GM12878 (cell line): ENCODE data around the gene BMP2K. TPM values are rescaled to one million over a fixed set of nuclear protein-coding genes. Genes with fewer than 3 reads are reported as not detected.

ENCODE experiments used
- BACH1 ChIP-seq: fragments of 450-650 bp; IDR thresholded peaks from 2 replicates; pipeline ENCODE4 v1.6.1; 2017; ENCODE audit warnings: mild to moderate bottlenecking, borderline replicate concordance
- HCFC1 ChIP-seq: fragments of 150-350 bp; IDR thresholded peaks from 2 replicates; pipeline ENCODE4 v1.6.1; 2014; ENCODE audit warnings: low read length
- HDAC2 ChIP-seq: fragments of 200-600 bp; sonication (generic); IDR thresholded peaks from 2 replicates; pipeline ENCODE4 v1.6.1; 2017
- IKZF1 ChIP-seq: fragments of 450-650 bp; conservative IDR thresholded peaks from 2 replicates; pipeline ENCODE4 v1.6.1; 2017; ENCODE audit warnings: antibody characterized with exemption, mild to moderate bottlenecking
- KAT2A ChIP-seq: conservative IDR thresholded peaks from 2 replicates; pipeline ENCODE4 v1.6.1; 2011; ENCODE audit warnings: low read depth, low read length; ENCODE audit not compliant: control insufficient read depth
- MYC ChIP-seq: IDR thresholded peaks from 2 replicates; pipeline ENCODE4 v1.6.1; 2011; ENCODE audit warnings: mild to moderate bottlenecking, low read length, moderate library complexity, inconsistent platforms; ENCODE audit not compliant: insufficient read depth, insufficient replicate concordance, insufficient read length, severe bottlenecking
- NFIC ChIP-seq: IDR thresholded peaks from 2 replicates; pipeline ENCODE4 v1.6.1; 2012; ENCODE audit warnings: low read depth, mild to moderate bottlenecking, inconsistent platforms, low read length, moderate library complexity
- NFXL1 ChIP-seq: fragments of 450-650 bp; IDR thresholded peaks from 2 replicates; pipeline ENCODE4 v1.6.1; 2017; ENCODE audit warnings: antibody characterized with exemption, mild to moderate bottlenecking, borderline replicate concordance
- NFYA ChIP-seq: IDR thresholded peaks from 2 replicates; pipeline ENCODE4 v1.6.1; 2011; ENCODE audit warnings: low read depth, mild to moderate bottlenecking, low read length, improper control_type of control experiment, borderline replicate concordance
- NR2F1 ChIP-seq: fragments of 450-650 bp; conservative IDR thresholded peaks from 2 replicates; pipeline ENCODE4 v1.6.1; 2017; ENCODE audit warnings: mild to moderate bottlenecking
- PAX8 ChIP-seq: fragments of 450-650 bp; IDR thresholded peaks from 2 replicates; pipeline ENCODE4 v1.6.1; 2017; ENCODE audit warnings: mild to moderate bottlenecking, moderate library complexity
- PML ChIP-seq: IDR thresholded peaks from 2 replicates; pipeline ENCODE4 v1.6.1; 2012; ENCODE audit warnings: low read length, inconsistent platforms
- SMC3 ChIP-seq: IDR thresholded peaks from 2 replicates; pipeline ENCODE4 v1.6.1; 2011; ENCODE audit warnings: low read length, improper control_type of control experiment, borderline replicate concordance
- SPI1 ChIP-seq: IDR thresholded peaks from 2 replicates; pipeline ENCODE4 v1.6.1; 2011; ENCODE audit warnings: low read depth, mild to moderate bottlenecking, low read length, moderate library complexity, borderline replicate concordance; ENCODE audit not compliant: insufficient read depth
- ZNF217 ChIP-seq: fragments of 450-650 bp; IDR thresholded peaks from 2 replicates; pipeline ENCODE4 v1.6.1; 2017; ENCODE audit warnings: antibody characterized with exemption, mild to moderate bottlenecking
- ZNF622 ChIP-seq: fragments of 450-650 bp; IDR thresholded peaks from 2 replicates; pipeline ENCODE4 v1.6.1; 2017; ENCODE audit warnings: mild to moderate bottlenecking, inconsistent platforms
- ZSCAN29 ChIP-seq: fragments of 450-650 bp; IDR thresholded peaks from 2 replicates; pipeline ENCODE4 v1.6.1; 2017; ENCODE audit warnings: mild to moderate bottlenecking, moderate library complexity
- polyA plus RNA-seq, 11 experiments: library from polyadenylated mRNA; depleted of rRNA in 4 of 11; unstranded in 6 of 11; stranded (reverse) in 5 of 11; fragments of >200 nt; fragmentation: Nextera tagmentation in 4 of 11; fragmentation: Illumina TruSeq in 1 of 11; extraction: Ambion mirVana in 4 of 11; extraction: Trizol in 1 of 11; gene quantifications; 1 replicate in 1 of 11; 2 replicates in 10 of 11; pipeline versions ENCODE4 v1.2.1 to v1.2.3, GENCODE V29; 2011 to 2016; ENCODE audit warnings: inconsistent platforms in 2 of 11, missing spikeins in 2 of 11, low read depth in 1 of 11
- total RNA-seq, 4 experiments: library from RNA; depleted of rRNA in 3 of 4; stranded (reverse); fragments of >200 nt in 3 of 4; fragmentation: Illumina TruSeq in 1 of 4; extraction: Trizol in 1 of 4; gene quantifications; 2 replicates each; pipeline versions ENCODE4 v1.2.1 to v1.2.3, GENCODE V29; 2013 to 2021
- TF ChIP-seq, protein P1 (sequence below): IDR thresholded peaks from 2 replicates; pipeline ENCODE4 v1.6.1; 2011; ENCODE audit warnings: borderline replicate concordance, low read depth, mild to moderate bottlenecking, moderate library complexity, low read length; ENCODE audit not compliant: insufficient read depth, poor library complexity, severe bottlenecking
- TF ChIP-seq, protein P2 (sequence below), 3 experiments: IDR thresholded peaks in 2 of 3; conservative IDR thresholded peaks in 1 of 3; 2 replicates each; pipeline ENCODE4 v1.5.1; 2011; ENCODE audit warnings: low read depth in 3 of 3, low read length in 3 of 3, mild to moderate bottlenecking in 3 of 3, control low read depth in 2 of 3, moderate library complexity in 2 of 3, inconsistent platforms in 1 of 3, mixed read lengths in 1 of 3; ENCODE audit not compliant: control insufficient read depth in 2 of 3, insufficient read depth in 1 of 3; ENCODE audit errors: extremely low read depth in 1 of 3
- TF ChIP-seq, protein P3 (sequence below): fragments of 450-650 bp; IDR thresholded peaks from 2 replicates; pipeline ENCODE4 v1.6.1; 2014; ENCODE audit warnings: mild to moderate bottlenecking
- TF ChIP-seq, protein P4 (sequence below): IDR thresholded peaks from 2 replicates; pipeline ENCODE4 v1.6.1; 2012; ENCODE audit warnings: mild to moderate bottlenecking, low read depth, low read length
- TF ChIP-seq, protein P5 (sequence below): fragments of 450-650 bp; IDR thresholded peaks from 2 replicates; pipeline ENCODE4 v1.6.1; 2018; ENCODE audit warnings: borderline replicate concordance, mild to moderate bottlenecking; ENCODE audit not compliant: partially characterized antibody

BMP2K gene
- total and polyA plus RNA-seq, 10 of the 15 experiments (the other 5 are each of a cell fraction or from before 2014, with no cell fraction given) = 3.3 to 84.6 (median 24.8) TPM

DNA sequence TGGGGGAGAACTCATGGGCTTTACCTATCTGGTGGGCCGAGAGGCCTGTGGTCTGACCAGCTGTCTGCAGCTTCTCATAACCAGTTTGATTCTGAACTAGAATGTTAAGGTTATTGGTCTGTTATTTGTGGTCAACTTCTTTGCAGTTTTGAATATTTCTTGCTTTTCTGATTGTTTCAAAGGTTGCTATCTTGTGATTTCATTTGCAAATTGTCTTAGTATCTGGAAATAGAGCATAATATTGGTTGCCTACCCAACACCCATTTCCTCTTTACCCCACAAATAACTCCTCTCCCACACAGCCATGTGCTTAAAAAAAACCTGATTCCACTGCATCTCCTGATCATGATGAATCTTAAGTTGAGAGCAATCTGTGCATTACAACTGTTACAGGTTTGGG lies 39.1 kb upstream of the BMP2K start (continued):
- TF ChIP-seq, protein P1, sequence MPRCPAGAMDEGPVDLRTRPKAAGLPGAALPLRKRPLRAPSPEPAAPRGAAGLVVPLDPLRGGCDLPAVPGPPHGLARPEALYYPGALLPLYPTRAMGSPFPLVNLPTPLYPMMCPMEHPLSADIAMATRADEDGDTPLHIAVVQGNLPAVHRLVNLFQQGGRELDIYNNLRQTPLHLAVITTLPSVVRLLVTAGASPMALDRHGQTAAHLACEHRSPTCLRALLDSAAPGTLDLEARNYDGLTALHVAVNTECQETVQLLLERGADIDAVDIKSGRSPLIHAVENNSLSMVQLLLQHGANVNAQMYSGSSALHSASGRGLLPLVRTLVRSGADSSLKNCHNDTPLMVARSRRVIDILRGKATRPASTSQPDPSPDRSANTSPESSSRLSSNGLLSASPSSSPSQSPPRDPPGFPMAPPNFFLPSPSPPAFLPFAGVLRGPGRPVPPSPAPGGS = no peak
- no peak for TF ChIP-seq PAX8
- no peak for TF ChIP-seq HCFC1
- TF ChIP-seq NFYA = no peak
- no peak for TF ChIP-seq SMC3
- TF ChIP-seq, protein P2, sequence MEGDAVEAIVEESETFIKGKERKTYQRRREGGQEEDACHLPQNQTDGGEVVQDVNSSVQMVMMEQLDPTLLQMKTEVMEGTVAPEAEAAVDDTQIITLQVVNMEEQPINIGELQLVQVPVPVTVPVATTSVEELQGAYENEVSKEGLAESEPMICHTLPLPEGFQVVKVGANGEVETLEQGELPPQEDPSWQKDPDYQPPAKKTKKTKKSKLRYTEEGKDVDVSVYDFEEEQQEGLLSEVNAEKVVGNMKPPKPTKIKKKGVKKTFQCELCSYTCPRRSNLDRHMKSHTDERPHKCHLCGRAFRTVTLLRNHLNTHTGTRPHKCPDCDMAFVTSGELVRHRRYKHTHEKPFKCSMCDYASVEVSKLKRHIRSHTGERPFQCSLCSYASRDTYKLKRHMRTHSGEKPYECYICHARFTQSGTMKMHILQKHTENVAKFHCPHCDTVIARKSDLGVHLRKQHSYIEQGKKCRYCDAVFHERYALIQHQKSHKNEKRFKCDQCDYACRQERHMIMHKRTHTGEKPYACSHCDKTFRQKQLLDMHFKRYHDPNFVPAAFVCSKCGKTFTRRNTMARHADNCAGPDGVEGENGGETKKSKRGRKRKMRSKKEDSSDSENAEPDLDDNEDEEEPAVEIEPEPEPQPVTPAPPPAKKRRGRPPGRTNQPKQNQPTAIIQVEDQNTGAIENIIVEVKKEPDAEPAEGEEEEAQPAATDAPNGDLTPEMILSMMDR (IDR thresholded peaks at IDR 0.05 in 2 of 3, conservative IDR thresholded peaks at IDR 0.05 in 1 of 3; ENCODE audit: control insufficient read depth in 2 of 3, extremely low read depth in 1 of 3, insufficient read depth in 1 of 3, low read depth in 3 of 3, low read length in 3 of 3) = no peak
- no peak for TF ChIP-seq MYC
- TF ChIP-seq PML = no peak
- TF ChIP-seq NFIC = peak; percentile 61
- TF ChIP-seq ZSCAN29 = no peak
- no peak for TF ChIP-seq ZNF622
- TF ChIP-seq, protein P3, sequence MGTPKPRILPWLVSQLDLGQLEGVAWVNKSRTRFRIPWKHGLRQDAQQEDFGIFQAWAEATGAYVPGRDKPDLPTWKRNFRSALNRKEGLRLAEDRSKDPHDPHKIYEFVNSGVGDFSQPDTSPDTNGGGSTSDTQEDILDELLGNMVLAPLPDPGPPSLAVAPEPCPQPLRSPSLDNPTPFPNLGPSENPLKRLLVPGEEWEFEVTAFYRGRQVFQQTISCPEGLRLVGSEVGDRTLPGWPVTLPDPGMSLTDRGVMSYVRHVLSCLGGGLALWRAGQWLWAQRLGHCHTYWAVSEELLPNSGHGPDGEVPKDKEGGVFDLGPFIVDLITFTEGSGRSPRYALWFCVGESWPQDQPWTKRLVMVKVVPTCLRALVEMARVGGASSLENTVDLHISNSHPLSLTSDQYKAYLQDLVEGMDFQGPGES = no peak
- no peak for TF ChIP-seq KAT2A
- TF ChIP-seq HDAC2 = no peak
- no peak for TF ChIP-seq NFXL1
- no peak for TF ChIP-seq NR2F1
- peak; percentile 51; the same call in 1 of the 2 replicates for TF ChIP-seq SPI1
- TF ChIP-seq, protein P4, sequence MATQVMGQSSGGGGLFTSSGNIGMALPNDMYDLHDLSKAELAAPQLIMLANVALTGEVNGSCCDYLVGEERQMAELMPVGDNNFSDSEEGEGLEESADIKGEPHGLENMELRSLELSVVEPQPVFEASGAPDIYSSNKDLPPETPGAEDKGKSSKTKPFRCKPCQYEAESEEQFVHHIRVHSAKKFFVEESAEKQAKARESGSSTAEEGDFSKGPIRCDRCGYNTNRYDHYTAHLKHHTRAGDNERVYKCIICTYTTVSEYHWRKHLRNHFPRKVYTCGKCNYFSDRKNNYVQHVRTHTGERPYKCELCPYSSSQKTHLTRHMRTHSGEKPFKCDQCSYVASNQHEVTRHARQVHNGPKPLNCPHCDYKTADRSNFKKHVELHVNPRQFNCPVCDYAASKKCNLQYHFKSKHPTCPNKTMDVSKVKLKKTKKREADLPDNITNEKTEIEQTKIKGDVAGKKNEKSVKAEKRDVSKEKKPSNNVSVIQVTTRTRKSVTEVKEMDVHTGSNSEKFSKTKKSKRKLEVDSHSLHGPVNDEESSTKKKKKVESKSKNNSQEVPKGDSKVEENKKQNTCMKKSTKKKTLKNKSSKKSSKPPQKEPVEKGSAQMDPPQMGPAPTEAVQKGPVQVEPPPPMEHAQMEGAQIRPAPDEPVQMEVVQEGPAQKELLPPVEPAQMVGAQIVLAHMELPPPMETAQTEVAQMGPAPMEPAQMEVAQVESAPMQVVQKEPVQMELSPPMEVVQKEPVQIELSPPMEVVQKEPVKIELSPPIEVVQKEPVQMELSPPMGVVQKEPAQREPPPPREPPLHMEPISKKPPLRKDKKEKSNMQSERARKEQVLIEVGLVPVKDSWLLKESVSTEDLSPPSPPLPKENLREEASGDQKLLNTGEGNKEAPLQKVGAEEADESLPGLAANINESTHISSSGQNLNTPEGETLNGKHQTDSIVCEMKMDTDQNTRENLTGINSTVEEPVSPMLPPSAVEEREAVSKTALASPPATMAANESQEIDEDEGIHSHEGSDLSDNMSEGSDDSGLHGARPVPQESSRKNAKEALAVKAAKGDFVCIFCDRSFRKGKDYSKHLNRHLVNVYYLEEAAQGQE = no peak
- TF ChIP-seq ZNF217 = no peak
- TF ChIP-seq IKZF1 = 0 out of 2 replicates have a peak, but pooled peaks have one; percentile 24
- TF ChIP-seq, protein P5, sequence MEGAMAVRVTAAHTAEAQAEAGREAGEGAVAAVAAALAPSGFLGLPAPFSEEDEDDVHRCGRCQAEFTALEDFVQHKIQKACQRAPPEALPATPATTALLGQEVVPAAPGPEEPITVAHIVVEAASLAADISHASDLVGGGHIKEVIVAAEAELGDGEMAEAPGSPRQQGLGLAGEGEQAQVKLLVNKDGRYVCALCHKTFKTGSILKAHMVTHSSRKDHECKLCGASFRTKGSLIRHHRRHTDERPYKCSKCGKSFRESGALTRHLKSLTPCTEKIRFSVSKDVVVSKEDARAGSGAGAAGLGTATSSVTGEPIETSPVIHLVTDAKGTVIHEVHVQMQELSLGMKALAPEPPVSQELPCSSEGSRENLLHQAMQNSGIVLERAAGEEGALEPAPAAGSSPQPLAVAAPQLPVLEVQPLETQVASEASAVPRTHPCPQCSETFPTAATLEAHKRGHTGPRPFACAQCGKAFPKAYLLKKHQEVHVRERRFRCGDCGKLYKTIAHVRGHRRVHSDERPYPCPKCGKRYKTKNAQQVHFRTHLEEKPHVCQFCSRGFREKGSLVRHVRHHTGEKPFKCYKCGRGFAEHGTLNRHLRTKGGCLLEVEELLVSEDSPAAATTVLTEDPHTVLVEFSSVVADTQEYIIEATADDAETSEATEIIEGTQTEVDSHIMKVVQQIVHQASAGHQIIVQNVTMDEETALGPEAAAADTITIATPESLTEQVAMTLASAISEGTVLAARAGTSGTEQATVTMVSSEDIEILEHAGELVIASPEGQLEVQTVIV = no peak
- no peak for TF ChIP-seq BACH1
